A673 (cell line): ENCODE measurements around the gene GLIPR2.

Source experiments
- EZH2 ChIP-seq: fragments of 200-600 bp; sonication (generic); IDR thresholded peaks from 2 replicates; pipeline ENCODE4 v1.6.1; 2017; ENCODE audit warnings: borderline replicate concordance, low read depth, mild to moderate bottlenecking, mixed read lengths, antibody characterized with exemption, low read length; ENCODE audit not compliant: poor library complexity, severe bottlenecking
- TF ChIP-seq, protein P1 (sequence below): fragments of 300-800, 200-600 bp; sonication (generic); conservative IDR thresholded peaks from 2 replicates; pipeline ENCODE4 v1.5.1; 2017; ENCODE audit warnings: low read depth, mild to moderate bottlenecking, antibody characterized with exemption, low read length, moderate library complexity, mixed read lengths

DNA sequence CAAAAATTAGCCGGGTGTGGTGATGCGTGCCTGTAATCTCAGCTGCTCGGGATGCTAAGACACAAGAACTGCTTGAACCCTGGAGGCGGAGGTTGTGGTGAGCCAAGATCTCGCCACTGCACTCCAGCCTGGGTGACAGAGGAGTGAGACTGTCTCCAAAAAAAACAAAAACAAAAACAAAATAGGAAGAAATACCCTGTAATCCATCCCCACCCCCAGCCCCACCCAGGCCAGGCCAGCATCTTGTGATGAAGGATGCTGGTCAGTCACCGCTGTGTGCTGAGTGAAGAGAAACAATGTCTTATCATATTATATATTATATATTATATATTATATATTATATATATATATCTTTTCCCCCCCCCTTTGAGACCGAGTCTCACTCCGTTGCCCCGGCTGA lies 17.2 kb downstream of the GLIPR2 start:
- TF ChIP-seq, protein P1, sequence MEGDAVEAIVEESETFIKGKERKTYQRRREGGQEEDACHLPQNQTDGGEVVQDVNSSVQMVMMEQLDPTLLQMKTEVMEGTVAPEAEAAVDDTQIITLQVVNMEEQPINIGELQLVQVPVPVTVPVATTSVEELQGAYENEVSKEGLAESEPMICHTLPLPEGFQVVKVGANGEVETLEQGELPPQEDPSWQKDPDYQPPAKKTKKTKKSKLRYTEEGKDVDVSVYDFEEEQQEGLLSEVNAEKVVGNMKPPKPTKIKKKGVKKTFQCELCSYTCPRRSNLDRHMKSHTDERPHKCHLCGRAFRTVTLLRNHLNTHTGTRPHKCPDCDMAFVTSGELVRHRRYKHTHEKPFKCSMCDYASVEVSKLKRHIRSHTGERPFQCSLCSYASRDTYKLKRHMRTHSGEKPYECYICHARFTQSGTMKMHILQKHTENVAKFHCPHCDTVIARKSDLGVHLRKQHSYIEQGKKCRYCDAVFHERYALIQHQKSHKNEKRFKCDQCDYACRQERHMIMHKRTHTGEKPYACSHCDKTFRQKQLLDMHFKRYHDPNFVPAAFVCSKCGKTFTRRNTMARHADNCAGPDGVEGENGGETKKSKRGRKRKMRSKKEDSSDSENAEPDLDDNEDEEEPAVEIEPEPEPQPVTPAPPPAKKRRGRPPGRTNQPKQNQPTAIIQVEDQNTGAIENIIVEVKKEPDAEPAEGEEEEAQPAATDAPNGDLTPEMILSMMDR = no peak
- TF ChIP-seq EZH2 = no peak
